Lower leg skin (tissue), 4 donors: ENCODE results near the gene WDR18. TPM values are rescaled to one million over a fixed set of nuclear protein-coding genes. Genes with fewer than 3 reads are reported as not detected.

Source experiments
- DNase-seq, 2 donors: peaks; one replicate each; pipeline ENCODE4 v3.0.0-alpha.2; 2019; ENCODE audit warnings: low spot score in 2 of 2
- H3K4me3 ChIP-seq: fragments of 200-600 bp; sonication (generic); 2 replicates; pipeline ENCODE4 v1.5.1; 2017; ENCODE audit warnings: mild to moderate bottlenecking, low read depth; ENCODE audit not compliant: poor library complexity, severe bottlenecking
- CTCF ChIP-seq, 3 donors: fragments of 450-650 bp; IDR thresholded peaks; one replicate each; pipeline ENCODE4 v1.5.1; 2016; ENCODE audit warnings: antibody characterized with exemption in 3 of 3, mild to moderate bottlenecking in 3 of 3, moderate library complexity in 2 of 3
- POLR2A ChIP-seq, 2 donors: fragments of 450-650 bp; IDR thresholded peaks; one replicate each; pipeline ENCODE4 v1.6.1; 2016 to 2017; ENCODE audit warnings: antibody characterized with exemption in 2 of 2, mild to moderate bottlenecking in 1 of 2, moderate library complexity in 1 of 2
- WGBS, 2 donors: methylation state at CpG; one replicate each; pipeline ENCODE4 v1.1.5; 2018; 5-methylcytosine and 5-hydroxymethylcytosine counted together
- intact Hi-C: fragments of 100-400 bp; cut with DNase I; formaldehyde crosslinking; loops from one replicate; pipeline ENCODE4 v1.15.0; 2023; ENCODE audit warnings: low total_unique reads
- total RNA-seq, 4 donors: library from RNA; depleted of rRNA; stranded (reverse); fragments of >200 nt; gene quantifications; one replicate each; pipeline ENCODE4 v1.1.0, GENCODE V29; 2016

The WDR18 gene
- total RNA-seq, 4 donors from 2014 or later, result 29.0 to 66.9 (median 39.9) TPM

- TF ChIP-seq CTCF (IDR thresholded peaks at IDR 0.05), result no peak
- TF ChIP-seq POLR2A (IDR thresholded peaks at IDR 0.05), result no peak
- DNase-seq, result no peak
- 79 to 85% methylated on average over 36 of the region's 36 CpGs for WGBS, 2 donors
Measured at GRCh38 chr19:958967-959855, 24.9 kb upstream of the WDR18 start.

GRCh38 chr19:960020-960419, 24.1 kb upstream of the WDR18 start:
- no peak overlapping the region for H3K4me3 ChIP-seq
- 64 to 76% methylated on average over 11 to 12 of the region's 12 CpGs for WGBS, 2 donors
- intact Hi-C loops, result no loop called here
- no peak for DNase-seq
- TF ChIP-seq POLR2A (IDR thresholded peaks at IDR 0.05) (no peak), CTCF (IDR thresholded peaks at IDR 0.05) (no peak)

More at GRCh38 chr19:958967-959855, 24.9 kb upstream of the WDR18 start:
- no peak overlapping the region for H3K4me3 ChIP-seq
- intact Hi-C loops, result no loop called here

GRCh38 chr19:960601-960938, 23.6 kb upstream of the WDR18 start:
- no peak for TF ChIP-seq CTCF (IDR thresholded peaks at IDR 0.05)
- no peak for TF ChIP-seq POLR2A (IDR thresholded peaks at IDR 0.05)
- intact Hi-C loops, result no loop called here
- 79 to 90% methylated on average over 7 to 8 of the region's 8 CpGs for WGBS, 2 donors
- DNase-seq, result no peak
- no peak overlapping the region for H3K4me3 ChIP-seq

GRCh38 chr19:961866-962620, 22.1 kb upstream of the WDR18 start:
- DNase-seq, result no peak
- no peak overlapping the region for H3K4me3 ChIP-seq
- intact Hi-C loops, result no loop called here
- WGBS, 2 donors, result 69 to 73% methylated on average over 14 of the region's 14 CpGs
- TF ChIP-seq CTCF (IDR thresholded peaks at IDR 0.05) (no peak), POLR2A (IDR thresholded peaks at IDR 0.05) (no peak)

- 88 to 90% methylated on average over 23 to 31 of the region's 31 CpGs for WGBS, 2 donors
- intact Hi-C loops, result no loop called here
- H3K4me3 ChIP-seq, result no peak overlapping the region
- no peak for TF ChIP-seq CTCF (IDR thresholded peaks at IDR 0.05)
- TF ChIP-seq POLR2A (IDR thresholded peaks at IDR 0.05), result no peak
- DNase-seq, result no peak
Measured at GRCh38 chr19:962683-963400, 21.3 kb upstream of the WDR18 start.
